ENCODE measurements around the gene IFT80.

DNA sequence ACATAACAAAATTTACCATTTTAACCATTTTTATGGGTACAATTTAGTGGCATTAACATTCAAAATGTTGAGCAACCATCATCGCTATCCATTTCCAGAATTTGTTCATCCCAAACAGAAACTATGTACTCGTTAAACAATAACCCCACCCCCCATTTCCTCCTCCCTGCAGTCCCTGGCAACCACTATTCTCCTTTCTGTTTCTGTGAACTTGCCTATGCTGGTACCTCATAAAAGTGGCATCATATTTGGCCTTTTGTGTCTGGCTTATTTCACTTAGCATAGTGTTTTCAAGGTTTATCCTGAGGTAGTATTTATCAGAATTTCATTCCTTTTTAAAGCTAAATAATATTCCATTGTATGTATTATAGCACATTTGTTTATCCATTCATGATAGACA lies 141.4 kb downstream of the IFT80 start:
- TF ChIP-seq, protein P1, sequence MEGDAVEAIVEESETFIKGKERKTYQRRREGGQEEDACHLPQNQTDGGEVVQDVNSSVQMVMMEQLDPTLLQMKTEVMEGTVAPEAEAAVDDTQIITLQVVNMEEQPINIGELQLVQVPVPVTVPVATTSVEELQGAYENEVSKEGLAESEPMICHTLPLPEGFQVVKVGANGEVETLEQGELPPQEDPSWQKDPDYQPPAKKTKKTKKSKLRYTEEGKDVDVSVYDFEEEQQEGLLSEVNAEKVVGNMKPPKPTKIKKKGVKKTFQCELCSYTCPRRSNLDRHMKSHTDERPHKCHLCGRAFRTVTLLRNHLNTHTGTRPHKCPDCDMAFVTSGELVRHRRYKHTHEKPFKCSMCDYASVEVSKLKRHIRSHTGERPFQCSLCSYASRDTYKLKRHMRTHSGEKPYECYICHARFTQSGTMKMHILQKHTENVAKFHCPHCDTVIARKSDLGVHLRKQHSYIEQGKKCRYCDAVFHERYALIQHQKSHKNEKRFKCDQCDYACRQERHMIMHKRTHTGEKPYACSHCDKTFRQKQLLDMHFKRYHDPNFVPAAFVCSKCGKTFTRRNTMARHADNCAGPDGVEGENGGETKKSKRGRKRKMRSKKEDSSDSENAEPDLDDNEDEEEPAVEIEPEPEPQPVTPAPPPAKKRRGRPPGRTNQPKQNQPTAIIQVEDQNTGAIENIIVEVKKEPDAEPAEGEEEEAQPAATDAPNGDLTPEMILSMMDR (IDR thresholded peaks at IDR 0.05; ENCODE audit: insufficient read depth, low read length, poor library complexity, severe bottlenecking): no peak
- no peak for TF ChIP-seq EZH2phosphoT487 (conservative IDR thresholded peaks at IDR 0.05; ENCODE audit: low read length)
